Fibroblast of mammary gland (primary cell): ENCODE measurements around the gene HMGXB3.
"Not testable (repeated sequence)": the region's sequence is repeated elsewhere in the genome, so short reads cannot be mapped to it uniquely, and the experiment has no call there.

Source experiments
- DNase-seq: peaks from one replicate; pipeline ENCODE4 v3.0.0-alpha.2; 2010; ENCODE audit warnings: low read depth
- H3K4me3 ChIP-seq: 2 replicates; pipeline ENCODE4 v1.5.1; 2011; ENCODE audit warnings: low read depth, mild to moderate bottlenecking, low read length, moderate library complexity; ENCODE audit not compliant: control insufficient read depth
- TF ChIP-seq, protein P1 (sequence below): conservative IDR thresholded peaks from 2 replicates; pipeline ENCODE4 v1.5.1; 2011; ENCODE audit warnings: low read depth, low read length, inconsistent platforms; ENCODE audit not compliant: control insufficient read depth, insufficient read depth

The HMGXB3 gene

GRCh38 chr5:150043657-150044328, 43.3 kb downstream of the HMGXB3 start:
- TF ChIP-seq, protein P1, sequence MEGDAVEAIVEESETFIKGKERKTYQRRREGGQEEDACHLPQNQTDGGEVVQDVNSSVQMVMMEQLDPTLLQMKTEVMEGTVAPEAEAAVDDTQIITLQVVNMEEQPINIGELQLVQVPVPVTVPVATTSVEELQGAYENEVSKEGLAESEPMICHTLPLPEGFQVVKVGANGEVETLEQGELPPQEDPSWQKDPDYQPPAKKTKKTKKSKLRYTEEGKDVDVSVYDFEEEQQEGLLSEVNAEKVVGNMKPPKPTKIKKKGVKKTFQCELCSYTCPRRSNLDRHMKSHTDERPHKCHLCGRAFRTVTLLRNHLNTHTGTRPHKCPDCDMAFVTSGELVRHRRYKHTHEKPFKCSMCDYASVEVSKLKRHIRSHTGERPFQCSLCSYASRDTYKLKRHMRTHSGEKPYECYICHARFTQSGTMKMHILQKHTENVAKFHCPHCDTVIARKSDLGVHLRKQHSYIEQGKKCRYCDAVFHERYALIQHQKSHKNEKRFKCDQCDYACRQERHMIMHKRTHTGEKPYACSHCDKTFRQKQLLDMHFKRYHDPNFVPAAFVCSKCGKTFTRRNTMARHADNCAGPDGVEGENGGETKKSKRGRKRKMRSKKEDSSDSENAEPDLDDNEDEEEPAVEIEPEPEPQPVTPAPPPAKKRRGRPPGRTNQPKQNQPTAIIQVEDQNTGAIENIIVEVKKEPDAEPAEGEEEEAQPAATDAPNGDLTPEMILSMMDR, result no peak
- no peak overlapping the region for H3K4me3 ChIP-seq
- DNase-seq, result no peak

- peak; percentile 82 for DNase-seq
- TF ChIP-seq, protein P1, result no peak
- no peak overlapping the region for H3K4me3 ChIP-seq
These were observed 43.8 kb downstream of the HMGXB3 start for GRCh38 chr5:150044329-150044681.

- no peak overlapping the region for H3K4me3 ChIP-seq
- TF ChIP-seq, protein P1, result no peak
- DNase-seq, result no peak
These were observed 44.2 kb downstream of the HMGXB3 start for GRCh38 chr5:150044712-150045111.

DNA sequence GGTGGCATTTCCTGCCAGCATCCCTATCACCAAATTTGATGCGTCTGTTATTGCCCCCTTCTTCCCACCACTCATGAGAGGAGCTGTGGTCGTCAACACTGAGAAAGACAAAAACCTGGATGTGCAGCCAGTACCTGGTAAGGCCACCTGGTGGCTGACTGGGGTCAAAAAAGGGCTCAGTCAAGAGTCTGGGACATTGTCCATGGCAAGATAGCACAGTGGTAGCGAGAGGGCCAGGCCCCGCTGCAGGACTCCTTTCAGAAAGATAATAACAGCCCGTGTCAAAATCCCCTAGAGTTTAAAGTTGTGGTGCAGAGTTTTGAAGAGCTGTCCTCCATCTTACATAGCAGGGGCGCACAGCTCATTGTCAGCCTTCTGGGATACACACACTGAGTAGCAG, 45.0 kb downstream of the HMGXB3 start:
- DNase-seq, result no peak
- TF ChIP-seq, protein P1, result no peak

GRCh38 chr5:150046031-150046430, 45.5 kb downstream of the HMGXB3 start:
- DNase-seq, result no peak
- H3K4me3 ChIP-seq, result no peak overlapping the region
- TF ChIP-seq, protein P1, result no peak

More for the DNA sequence above, 45.0 kb downstream of the HMGXB3 start:
- H3K4me3 ChIP-seq, result no peak overlapping the region

DNA sequence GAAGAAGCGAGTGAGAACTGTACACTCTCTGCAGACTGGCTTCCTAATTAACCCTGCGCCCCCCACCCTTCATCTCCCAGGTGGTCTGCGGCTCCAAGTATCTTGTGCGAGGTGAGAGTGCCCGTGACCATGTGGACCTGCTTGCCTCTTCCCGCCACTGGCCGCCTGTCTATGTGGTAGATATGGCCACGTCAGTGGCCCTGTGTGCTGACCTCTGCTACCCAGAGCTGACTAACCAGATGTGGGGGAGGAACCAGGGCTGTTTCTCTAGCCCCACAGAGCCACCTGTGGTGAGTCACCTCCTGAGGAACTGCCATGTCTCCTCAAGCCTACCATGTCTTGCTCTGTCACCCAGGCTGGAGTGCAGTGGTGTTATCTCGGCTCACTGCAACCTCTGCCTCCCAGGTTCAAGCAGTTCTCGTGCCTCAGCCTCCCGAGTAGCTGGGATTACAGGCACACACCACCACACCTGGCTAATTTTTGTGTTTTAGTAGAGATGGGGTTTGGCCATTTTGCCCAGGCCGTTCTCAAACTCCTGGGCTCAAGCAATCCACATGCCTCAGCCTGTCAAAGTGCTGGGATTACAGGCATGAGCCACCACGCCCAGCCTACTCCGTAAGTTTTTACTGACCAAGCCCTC, 49.8 kb downstream of the HMGXB3 start:
- peak; percentile 95 for DNase-seq
- H3K4me3 ChIP-seq, result not testable (repeated sequence)

GRCh38 chr5:150051657-150052195, 51.2 kb downstream of the HMGXB3 start:
- TF ChIP-seq, protein P1, result no peak
- no peak for DNase-seq
- no peak overlapping the region for H3K4me3 ChIP-seq
